GM12878 (cell line): ENCODE data around the gene PRTFDC1. TPM values are rescaled to one million over a fixed set of nuclear protein-coding genes. Genes with fewer than 3 reads are reported as not detected.

ENCODE experiments used
- ATAC-seq: fragments of 200-7000 bp; cut with Tn5 transposase; 3 replicates; pipeline ENCODE4 v1.9.1; 2020; ENCODE audit warnings: mild to moderate bottlenecking, moderate library complexity
- BruUV-seq: library from RNA; stranded (reverse); fragments of 400-500 nt; replicated peaks from 2 replicates; lab custom pipeline; 2021; lab: Mats Ljungman, UMichigan
- CTCF ChIA-PET: fragments of 300-600 bp; sonication (Branson Sonifier 250); formaldehyde crosslinking; extraction: SDS; loops from one replicate; lab custom pipeline; 2021; ENCODE audit warnings: inconsistent platforms; lab: Yijun Ruan, JAX
- POLR2A ChIA-PET: fragments of 350-600 bp; formaldehyde crosslinking; extraction: SDS; loops from one replicate; lab custom pipeline; 2021; ENCODE audit warnings: inconsistent platforms; lab: Charles Lee
- RAD21 ChIA-PET: fragments of 300-600 bp; sonication (Branson Sonifier 250); formaldehyde crosslinking; loops from one replicate; lab custom pipeline; 2023; ENCODE audit warnings: antibody characterized with exemption; ENCODE audit not compliant: unreplicated experiment; lab: Charles Lee
- SMC1A ChIA-PET: fragments of 300-600 bp; sonication (Branson Sonifier 250); formaldehyde crosslinking; loops from one replicate; lab custom pipeline; 2023; ENCODE audit not compliant: unreplicated experiment, uncharacterized antibody; lab: Charles Lee
- DNase-seq: peaks from one replicate; pipeline ENCODE4 v3.0.0-alpha.2; 2011; ENCODE audit warnings: low read depth, low spot score
- FAIRE-seq: peaks from 3 replicates; lab custom pipeline; 2011; peaks lifted over from hg19 to GRCh38; lab: Jason Lieb, UNC
- H2AFZ ChIP-seq: 2 replicates; pipeline ENCODE4 v1.6.0; 2011; ENCODE audit warnings: low read depth, low read length, control low read depth; ENCODE audit not compliant: control insufficient read depth
- H3K27ac ChIP-seq: 2 replicates; pipeline ENCODE4 v1.5.1; 2011; ENCODE audit warnings: control low read depth; ENCODE audit not compliant: control insufficient read depth, insufficient read depth
- H3K27me3 ChIP-seq, 2 experiments: replicated peaks in 1 of 2; 2 replicates each; pipeline versions ENCODE4 v1.6.0 to v1.6.1; 2011; ENCODE audit warnings: low read length in 1 of 2; ENCODE audit not compliant: control insufficient read depth in 2 of 2, insufficient read depth in 2 of 2
- H3K36me3 ChIP-seq, 2 experiments: 2 replicates each; pipeline ENCODE4 v1.5.1; 2011; ENCODE audit warnings: low read length in 1 of 2; ENCODE audit not compliant: control insufficient read depth in 2 of 2, insufficient read depth in 2 of 2
- H3K4me1 ChIP-seq: 2 replicates; pipeline ENCODE4 v1.6.1; 2011; ENCODE audit warnings: mild to moderate bottlenecking, low read length, moderate library complexity, mixed read lengths; ENCODE audit not compliant: control insufficient read depth, insufficient read depth
- H3K4me2 ChIP-seq: 2 replicates; pipeline ENCODE4 v1.6.0; 2011; ENCODE audit warnings: control low read depth; ENCODE audit not compliant: control insufficient read depth, insufficient read depth
- H3K4me3 ChIP-seq: fragments of 200-600 bp; sonication (generic); 2 replicates; pipeline ENCODE4 v1.5.1; 2016
- H3K79me2 ChIP-seq: 2 replicates; pipeline ENCODE4 v1.6.0; 2011; ENCODE audit warnings: low read length; ENCODE audit not compliant: control insufficient read depth, insufficient read depth
- H3K9ac ChIP-seq: 2 replicates; pipeline ENCODE4 v1.8.0; 2011; ENCODE audit warnings: low read length, control low read depth, mixed read lengths; ENCODE audit not compliant: control insufficient read depth, insufficient read depth
- H3K9me3 ChIP-seq: replicated peaks from 3 replicates; pipeline ENCODE4 v1.5.1; 2011; ENCODE audit warnings: mild to moderate bottlenecking, low read length; ENCODE audit not compliant: control insufficient read depth, insufficient read depth
- H4K20me1 ChIP-seq: 2 replicates; pipeline ENCODE4 v1.6.0; 2011; ENCODE audit not compliant: control insufficient read depth, insufficient read depth
- ATF7 ChIP-seq: fragments of 450-650 bp; IDR thresholded peaks from 2 replicates; pipeline ENCODE4 v1.6.1; 2016; ENCODE audit warnings: low read depth, mild to moderate bottlenecking
- BHLHE40 ChIP-seq, 2 experiments: fragments of 450-650 bp in 1 of 2; IDR thresholded peaks; 2 replicates each; pipeline ENCODE4 v1.6.1; 2011 to 2017; ENCODE audit warnings: low read depth in 2 of 2, borderline replicate concordance in 1 of 2, improper control_type of control experiment in 1 of 2, low read length in 1 of 2, mild to moderate bottlenecking in 1 of 2
- CBX5 ChIP-seq: sonication (generic); IDR thresholded peaks from 2 replicates; pipeline ENCODE4 v1.6.1; 2016; ENCODE audit warnings: low read depth, moderate library complexity, mild to moderate bottlenecking, inconsistent platforms
- EED ChIP-seq: sonication (generic); IDR thresholded peaks from 2 replicates; pipeline ENCODE4 v1.6.1; 2016; ENCODE audit warnings: antibody characterized with exemption, low read depth
- HDAC2 ChIP-seq: fragments of 200-600 bp; sonication (generic); IDR thresholded peaks from 2 replicates; pipeline ENCODE4 v1.6.1; 2017
- IRF4 ChIP-seq: IDR thresholded peaks from 2 replicates; pipeline ENCODE4 v1.6.1; 2011; ENCODE audit warnings: low read depth, low read length
- JUNB ChIP-seq: IDR thresholded peaks from 2 replicates; pipeline ENCODE4 v1.6.1; 2016; ENCODE audit warnings: antibody characterized with exemption, mild to moderate bottlenecking
- MTA2 ChIP-seq: fragments of 450-650 bp; IDR thresholded peaks from 2 replicates; pipeline ENCODE4 v1.6.1; 2016; ENCODE audit warnings: low read depth, mild to moderate bottlenecking, moderate library complexity
- NFYB ChIP-seq: IDR thresholded peaks from 2 replicates; pipeline ENCODE4 v1.6.1; 2011; ENCODE audit warnings: low read depth, mild to moderate bottlenecking, low read length, improper control_type of control experiment, moderate library complexity; ENCODE audit not compliant: insufficient read depth
- NKRF ChIP-seq: fragments of 450-650 bp; conservative IDR thresholded peaks from 2 replicates; pipeline ENCODE4 v1.6.1; 2017; ENCODE audit warnings: mild to moderate bottlenecking, moderate library complexity
- RUNX3 ChIP-seq: IDR thresholded peaks from 2 replicates; pipeline ENCODE4 v1.6.1; 2012; ENCODE audit warnings: low read length, inconsistent platforms
- SIX5 ChIP-seq: IDR thresholded peaks from 2 replicates; pipeline ENCODE4 v1.6.1; 2011; ENCODE audit warnings: mild to moderate bottlenecking, low read depth, low read length, moderate library complexity; ENCODE audit not compliant: severe bottlenecking
- SREBF1 ChIP-seq: IDR thresholded peaks from 2 replicates; pipeline ENCODE4 v1.6.1; 2012; ENCODE audit warnings: mild to moderate bottlenecking, low read length
- TCF12 ChIP-seq: IDR thresholded peaks from 2 replicates; pipeline ENCODE4 v1.6.1; 2011; ENCODE audit warnings: low read depth, mild to moderate bottlenecking, low read length
- ZNF274 ChIP-seq: IDR thresholded peaks from one replicate; pipeline ENCODE4 v1.8.0; 2011; ENCODE audit not compliant: insufficient read length, insufficient read depth
- WGBS: methylation state at CpG from one replicate; pipeline ENCODE4 v1.1.6; 2016; ENCODE audit warnings: low lambda C conversion rate; ENCODE audit not compliant: insufficient replicate concordance, insufficient coverage; ENCODE audit errors: missing lambda C conversion rate; 5-methylcytosine and 5-hydroxymethylcytosine counted together
- in situ Hi-C: fragments of 300-500 bp; cut with MboI; formaldehyde crosslinking; loops from 9 replicates; pipeline ENCODE4 v1.14.3; 2018; ENCODE audit warnings: mixed read lengths
- intact Hi-C: fragments of 100-400 bp; cut with micrococcal nuclease; formaldehyde crosslinking; loops from one replicate; pipeline ENCODE4 v1.14.2; 2022; ENCODE audit not compliant: unreplicated experiment
- polyA plus RNA-seq, 11 experiments: library from polyadenylated mRNA; depleted of rRNA in 4 of 11; unstranded in 6 of 11; stranded (reverse) in 5 of 11; fragments of >200 nt; fragmentation: Nextera tagmentation in 4 of 11; fragmentation: Illumina TruSeq in 1 of 11; extraction: Ambion mirVana in 4 of 11; extraction: Trizol in 1 of 11; gene quantifications; 1 replicate in 1 of 11; 2 replicates in 10 of 11; pipeline versions ENCODE4 v1.2.1 to v1.2.3, GENCODE V29; 2011 to 2016; ENCODE audit warnings: inconsistent platforms in 2 of 11, missing spikeins in 2 of 11, low read depth in 1 of 11
- total RNA-seq, 4 experiments: library from RNA; depleted of rRNA in 3 of 4; stranded (reverse); fragments of >200 nt in 3 of 4; fragmentation: Illumina TruSeq in 1 of 4; extraction: Trizol in 1 of 4; gene quantifications; 2 replicates each; pipeline versions ENCODE4 v1.2.1 to v1.2.3, GENCODE V29; 2013 to 2021
- TF ChIP-seq, protein P1 (sequence below): fragments of 450-650 bp; IDR thresholded peaks from 2 replicates; pipeline ENCODE4 v1.6.1; 2016; ENCODE audit warnings: mild to moderate bottlenecking, moderate library complexity, borderline replicate concordance
- TF ChIP-seq, protein P2 (sequence below): IDR thresholded peaks from 2 replicates; pipeline ENCODE4 v1.6.1; 2011; ENCODE audit warnings: borderline replicate concordance, low read depth, mild to moderate bottlenecking, moderate library complexity, mixed read lengths, low read length; ENCODE audit not compliant: insufficient read depth; ENCODE audit errors: extremely low read length

Gene PRTFDC1
- total and polyA plus RNA-seq, 10 of the 15 experiments (the other 5 are each of a cell fraction or from before 2014, with no cell fraction given), result 5.5 to 17.3 (median 11.3) TPM

GRCh38 chr10:24885551-24886289 lies 66.7 kb downstream of the PRTFDC1 start:
- Histone ChIP-seq H3K4me1 (peaks cover 3% of the 10 kb centered on the region; the same call in 1 of the 2 replicates), H3K79me2 (no peaks in the 10 kb centered on the region), H2AFZ (no peak overlapping the region), H3K9me3 (no peaks in the 10 kb centered on the region; the same call in 2 of the 3 replicates), H3K4me2 (no peak overlapping the region), H4K20me1 (no peaks in the 10 kb centered on the region), H3K9ac (no peak overlapping the region), H3K36me3 (no peaks in the 10 kb centered on the region), H3K27ac (no peak overlapping the region), H3K27me3 (no peaks in the 10 kb centered on the region), H3K4me3 (no peak overlapping the region)
- no peak for FAIRE-seq
- ChIA-PET RAD21 (interaction anchor here (0.5 to 4.5 kb wide), 10 partner anchors 8 to 269 kb away, joined by 3 to 23 read pairs (median 3); no protein-coding TSS in a partner anchor), CTCF (interaction anchor here (0.9 to 2.8 kb wide), 7 partner anchors 8 to 243 kb away, joined by 3 to 10 read pairs (median 6); no protein-coding TSS in a partner anchor), POLR2A (interaction anchor here (0.6 to 1.5 kb wide), 4 partner anchors 11 to 130 kb away, joined by 3 to 4 read pairs (median 4); no protein-coding TSS in a partner anchor), SMC1A (interaction anchor here (0.9 to 6.1 kb wide), 14 partner anchors 10 to 239 kb away, joined by 3 to 33 read pairs (median 5); no protein-coding TSS in a partner anchor)
- intact Hi-C loops, result loop anchor here (5.0 kb wide), 2 partner anchors 42 to 243 kb away; no protein-coding TSS in a partner anchor
- ATAC-seq, result no peak
- no TSS peak for BruUV-seq
- no peak for DNase-seq
- in situ Hi-C loops, result no loop called here
- WGBS, result 72% methylated on average over 7 of the region's 7 CpGs
- TF ChIP-seq SREBF1 (no peak), JUNB (no peak), HDAC2 (no peak), CBX5 (no peak), RUNX3 (no peak), MTA2 (no peak), EED (no peak), SIX5 (no peak), NKRF (no peak), NFYB (no peak), ZNF274 (no peak), TCF12 (no peak), BHLHE40 (IDR thresholded peaks at IDR 0.05; ENCODE audit: borderline replicate concordance in 1 of 2, low read depth in 2 of 2, low read length in 1 of 2) (no peak), IRF4 (no peak), ATF7 (no peak)
- TF ChIP-seq, protein P1, sequence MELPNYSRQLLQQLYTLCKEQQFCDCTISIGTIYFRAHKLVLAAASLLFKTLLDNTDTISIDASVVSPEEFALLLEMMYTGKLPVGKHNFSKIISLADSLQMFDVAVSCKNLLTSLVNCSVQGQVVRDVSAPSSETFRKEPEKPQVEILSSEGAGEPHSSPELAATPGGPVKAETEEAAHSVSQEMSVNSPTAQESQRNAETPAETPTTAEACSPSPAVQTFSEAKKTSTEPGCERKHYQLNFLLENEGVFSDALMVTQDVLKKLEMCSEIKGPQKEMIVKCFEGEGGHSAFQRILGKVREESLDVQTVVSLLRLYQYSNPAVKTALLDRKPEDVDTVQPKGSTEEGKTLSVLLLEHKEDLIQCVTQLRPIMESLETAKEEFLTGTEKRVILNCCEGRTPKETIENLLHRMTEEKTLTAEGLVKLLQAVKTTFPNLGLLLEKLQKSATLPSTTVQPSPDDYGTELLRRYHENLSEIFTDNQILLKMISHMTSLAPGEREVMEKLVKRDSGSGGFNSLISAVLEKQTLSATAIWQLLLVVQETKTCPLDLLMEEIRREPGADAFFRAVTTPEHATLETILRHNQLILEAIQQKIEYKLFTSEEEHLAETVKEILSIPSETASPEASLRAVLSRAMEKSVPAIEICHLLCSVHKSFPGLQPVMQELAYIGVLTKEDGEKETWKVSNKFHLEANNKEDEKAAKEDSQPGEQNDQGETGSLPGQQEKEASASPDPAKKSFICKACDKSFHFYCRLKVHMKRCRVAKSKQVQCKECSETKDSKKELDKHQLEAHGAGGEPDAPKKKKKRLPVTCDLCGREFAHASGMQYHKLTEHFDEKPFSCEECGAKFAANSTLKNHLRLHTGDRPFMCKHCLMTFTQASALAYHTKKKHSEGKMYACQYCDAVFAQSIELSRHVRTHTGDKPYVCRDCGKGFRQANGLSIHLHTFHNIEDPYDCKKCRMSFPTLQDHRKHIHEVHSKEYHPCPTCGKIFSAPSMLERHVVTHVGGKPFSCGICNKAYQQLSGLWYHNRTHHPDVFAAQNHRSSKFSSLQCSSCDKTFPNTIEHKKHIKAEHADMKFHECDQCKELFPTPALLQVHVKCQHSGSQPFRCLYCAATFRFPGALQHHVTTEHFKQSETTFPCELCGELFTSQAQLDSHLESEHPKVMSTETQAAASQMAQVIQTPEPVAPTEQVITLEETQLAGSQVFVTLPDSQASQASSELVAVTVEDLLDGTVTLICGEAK, result no peak
- TF ChIP-seq, protein P2, sequence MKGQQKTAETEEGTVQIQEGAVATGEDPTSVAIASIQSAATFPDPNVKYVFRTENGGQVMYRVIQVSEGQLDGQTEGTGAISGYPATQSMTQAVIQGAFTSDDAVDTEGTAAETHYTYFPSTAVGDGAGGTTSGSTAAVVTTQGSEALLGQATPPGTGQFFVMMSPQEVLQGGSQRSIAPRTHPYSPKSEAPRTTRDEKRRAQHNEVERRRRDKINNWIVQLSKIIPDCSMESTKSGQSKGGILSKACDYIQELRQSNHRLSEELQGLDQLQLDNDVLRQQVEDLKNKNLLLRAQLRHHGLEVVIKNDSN, result no peak
